Lung (tissue), 12 donors: ENCODE measurements around the gene SUSD1. TPM values are rescaled to one million over a fixed set of nuclear protein-coding genes. Genes with fewer than 3 reads are reported as not detected.

Source experiments
- ATAC-seq: fragments of 200-7000 bp; cut with Tn5 transposase; one replicate; pipeline ENCODE4 v1.9.1; 2020; ENCODE audit warnings: moderate number of reproducible peaks; ENCODE audit not compliant: insufficient read depth, low FRiP score
- DNase-seq, 3 donors: peaks; one replicate each; pipeline ENCODE4 v3.0.0-alpha.2; 2013 to 2017
- H3K27ac ChIP-seq, 2 donors: one replicate each; pipeline ENCODE4 v1.5.1; 2013; ENCODE audit warnings: mild to moderate bottlenecking in 2 of 2, moderate library complexity in 2 of 2, control low read depth in 1 of 2, inconsistent platforms in 1 of 2, low read depth in 1 of 2, low read length in 1 of 2
- H3K27me3 ChIP-seq, 3 donors: one replicate each; pipeline ENCODE4 v1.5.1; 2013; ENCODE audit warnings: low read length in 2 of 3; ENCODE audit not compliant: control insufficient read depth in 3 of 3, insufficient read depth in 3 of 3
- H3K36me3 ChIP-seq, 4 donors: one replicate each; pipeline ENCODE4 v1.5.1; 2013; ENCODE audit warnings: low read length in 4 of 4, mild to moderate bottlenecking in 1 of 4, moderate library complexity in 1 of 4; ENCODE audit not compliant: control insufficient read depth in 4 of 4, insufficient read depth in 4 of 4
- H3K4me1 ChIP-seq, 5 donors: one replicate each; pipeline ENCODE4 v1.5.1; 2013; ENCODE audit warnings: low read length in 5 of 5, mild to moderate bottlenecking in 2 of 5, moderate library complexity in 1 of 5; ENCODE audit not compliant: control insufficient read depth in 5 of 5, insufficient read depth in 5 of 5
- H3K4me3 ChIP-seq: one replicate; pipeline ENCODE4 v1.5.1; 2013; ENCODE audit warnings: mild to moderate bottlenecking, control low read depth, moderate library complexity
- H3K9ac ChIP-seq, 2 donors: one replicate each; pipeline ENCODE4 v1.5.1; 2013; ENCODE audit warnings: low read length in 2 of 2, control low read depth in 1 of 2; ENCODE audit not compliant: insufficient read depth in 1 of 2
- H3K9me3 ChIP-seq, 4 donors: one replicate each; pipeline ENCODE4 v1.5.1; 2013; ENCODE audit warnings: low read length in 3 of 4, mild to moderate bottlenecking in 1 of 4, moderate library complexity in 1 of 4; ENCODE audit not compliant: control insufficient read depth in 4 of 4, insufficient read depth in 3 of 4
- WGBS, 2 donors: extraction: QIAGEN DNeasy Blood & Tissue Kit; methylation state at CpG; one replicate each; pipeline ENCODE4 v1.1.7; 2013; 5-methylcytosine and 5-hydroxymethylcytosine counted together
- polyA plus RNA-seq, 2 donors: library from polyadenylated mRNA; stranded (reverse); fragments of 200-250 nt; gene quantifications; one replicate each; pipeline ENCODE4 v1.2.1, GENCODE V29; 2013
- total RNA-seq, 2 donors: library from RNA; depleted of rRNA in 1 of 2; stranded (reverse); fragments of >200 nt in 1 of 2; gene quantifications; one replicate each; pipeline ENCODE4 v1.2.1, GENCODE V29; 2014 to 2021
- TF ChIP-seq, protein P1 (sequence below): IDR thresholded peaks from 2 replicates; pipeline ENCODE4 v1.5.1; 2012; ENCODE audit warnings: mild to moderate bottlenecking; ENCODE audit errors: control extremely low read depth, extremely low read depth
- donor health status: control.
- donor health status: control.
- donor health status: Bipolar disorder and iron deficiency.
- donor health status: healthy.
- donor health status: DM: yes; HTN: yes; CAD: no.

The SUSD1 gene
- total and polyA plus RNA-seq, 4 donors, result 4.4 to 26.6 (median 21.1) TPM

DNA sequence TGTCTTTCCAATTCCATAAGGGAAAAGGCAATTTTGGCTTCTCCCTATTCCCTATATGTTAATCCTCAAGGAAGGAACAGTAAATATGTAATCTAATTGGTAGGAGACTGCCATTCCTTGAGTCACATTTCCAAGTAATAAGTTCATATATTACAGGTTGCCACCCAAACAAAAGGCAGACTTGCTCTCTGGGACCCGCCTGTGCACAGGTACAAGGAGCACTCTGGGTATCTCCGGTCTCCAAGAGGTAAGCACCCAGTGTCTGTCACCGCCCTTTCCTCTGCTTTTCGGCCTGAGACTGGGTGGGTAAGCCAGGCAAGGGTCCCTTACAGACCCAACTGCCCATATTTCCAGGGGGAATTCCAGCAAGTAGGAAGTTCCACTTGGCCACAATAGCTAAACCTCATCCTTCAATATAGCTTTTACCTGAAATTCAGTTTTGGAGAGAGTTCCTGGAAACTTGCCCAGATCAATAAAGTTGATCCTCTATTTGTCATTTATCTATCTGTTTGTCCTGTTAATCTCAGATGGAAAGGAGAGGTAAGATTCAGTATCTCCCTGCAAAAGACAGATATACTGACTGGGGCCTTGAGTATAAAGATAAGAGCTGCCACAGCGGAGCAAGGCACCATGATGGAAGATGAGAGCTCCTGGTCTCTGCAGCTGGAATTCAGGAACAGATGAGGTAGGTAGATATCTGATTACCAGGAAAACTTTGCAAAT is 81.8 kb downstream of the SUSD1 start:
- peaks cover 0 to 9% (median 2%) of the 10 kb centered on the region in 4 donors for H3K36me3 ChIP-seq
- peaks cover 0 to 6% (median 0%) of the 10 kb centered on the region in 5 donors for H3K4me1 ChIP-seq
- H3K27me3 ChIP-seq, result no peaks in the 10 kb centered on the region
- WGBS, 2 donors, result 94 to 97% methylated on average over 5 of the region's 5 CpGs
- H3K4me3 ChIP-seq, result no peak overlapping the region
- no peak overlapping the region for H3K27ac ChIP-seq
- TF ChIP-seq, protein P1, sequence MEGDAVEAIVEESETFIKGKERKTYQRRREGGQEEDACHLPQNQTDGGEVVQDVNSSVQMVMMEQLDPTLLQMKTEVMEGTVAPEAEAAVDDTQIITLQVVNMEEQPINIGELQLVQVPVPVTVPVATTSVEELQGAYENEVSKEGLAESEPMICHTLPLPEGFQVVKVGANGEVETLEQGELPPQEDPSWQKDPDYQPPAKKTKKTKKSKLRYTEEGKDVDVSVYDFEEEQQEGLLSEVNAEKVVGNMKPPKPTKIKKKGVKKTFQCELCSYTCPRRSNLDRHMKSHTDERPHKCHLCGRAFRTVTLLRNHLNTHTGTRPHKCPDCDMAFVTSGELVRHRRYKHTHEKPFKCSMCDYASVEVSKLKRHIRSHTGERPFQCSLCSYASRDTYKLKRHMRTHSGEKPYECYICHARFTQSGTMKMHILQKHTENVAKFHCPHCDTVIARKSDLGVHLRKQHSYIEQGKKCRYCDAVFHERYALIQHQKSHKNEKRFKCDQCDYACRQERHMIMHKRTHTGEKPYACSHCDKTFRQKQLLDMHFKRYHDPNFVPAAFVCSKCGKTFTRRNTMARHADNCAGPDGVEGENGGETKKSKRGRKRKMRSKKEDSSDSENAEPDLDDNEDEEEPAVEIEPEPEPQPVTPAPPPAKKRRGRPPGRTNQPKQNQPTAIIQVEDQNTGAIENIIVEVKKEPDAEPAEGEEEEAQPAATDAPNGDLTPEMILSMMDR, result no peak
- no peak for ATAC-seq
- H3K9ac ChIP-seq, result no peak overlapping the region
- H3K9me3 ChIP-seq, result no peaks in the 10 kb centered on the region
- no peak for DNase-seq

DNA sequence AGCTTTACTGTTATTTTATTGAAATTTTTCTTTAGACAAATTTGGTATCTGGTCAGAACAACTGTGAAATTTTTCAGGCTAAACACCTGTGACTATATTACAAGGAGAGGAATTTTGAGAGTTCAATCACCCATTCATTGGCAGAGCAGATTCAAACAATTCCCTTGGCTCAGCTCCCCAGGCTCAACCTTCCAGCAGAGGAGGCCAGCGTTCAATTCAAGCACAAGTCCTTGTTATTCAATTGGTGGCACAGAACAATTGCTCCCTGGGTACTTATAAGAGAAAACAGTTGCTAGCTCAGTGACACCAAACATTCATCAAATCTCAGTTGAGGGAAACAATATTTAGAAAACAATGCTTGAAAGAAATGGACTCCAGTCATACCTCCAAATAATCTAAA is 83.3 kb downstream of the SUSD1 start:
- H3K9ac ChIP-seq, result no peak overlapping the region
- ATAC-seq (no peak), DNase-seq (peak in 2 of 3 donors; percentile 36 to 49)
- H3K27ac ChIP-seq, result no peak overlapping the region
- no peaks in the 10 kb centered on the region for H3K27me3 ChIP-seq
- H3K4me3 ChIP-seq, result no peak overlapping the region
- WGBS, 2 donors, result 26 to 49% methylated on average over 1 of the region's 1 CpG
- peaks cover 0 to 6% (median 0%) of the 10 kb centered on the region in 5 donors for H3K4me1 ChIP-seq
- peaks cover 0 to 8% (median 2%) of the 10 kb centered on the region in 4 donors for H3K36me3 ChIP-seq
- H3K9me3 ChIP-seq, result no peaks in the 10 kb centered on the region
- TF ChIP-seq, protein P1, result no peak

DNA sequence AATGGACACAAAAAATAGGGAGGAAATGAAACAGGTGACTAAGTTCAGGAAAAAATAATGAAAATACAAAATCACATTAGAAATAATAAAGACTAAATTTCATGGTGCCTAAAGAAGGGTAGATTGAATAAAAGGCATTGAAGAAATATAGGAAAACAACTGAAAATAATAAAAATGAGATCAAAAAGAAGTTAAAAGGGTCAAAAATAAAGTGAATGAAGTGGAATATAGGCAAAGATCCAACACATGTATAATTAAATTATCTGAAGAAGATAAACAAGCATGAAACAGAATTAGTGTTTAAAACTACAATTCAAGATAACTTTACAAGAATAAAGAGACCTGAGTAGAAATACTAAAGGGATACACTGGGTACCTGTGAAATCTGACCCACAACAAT is 87.6 kb downstream of the SUSD1 start:
- Histone ChIP-seq H3K4me3 (no peak overlapping the region), H3K9ac (no peak overlapping the region), H3K27me3 (no peaks in the 10 kb centered on the region), H3K4me1 (no peaks in the 10 kb centered on the region), H3K36me3 (peaks cover 0 to 7% (median 2%) of the 10 kb centered on the region in 4 donors), H3K9me3 (no peaks in the 10 kb centered on the region), H3K27ac (no peak overlapping the region)
- TF ChIP-seq, protein P1, result no peak
- ATAC-seq (no peak), DNase-seq (no peak)
